ENCODE results near the gene ZNF562. TPM values are rescaled to one million over a fixed set of nuclear protein-coding genes. Genes with fewer than 3 reads are reported as not detected.
A peak's percentile ranks its signal among the peaks of the same experiment; 100 is the strongest.
"Not testable (repeated sequence)": the region's sequence is repeated elsewhere in the genome, so short reads cannot be mapped to it uniquely, and the experiment has no call there.

ZNF562 gene
- total RNA-seq, 3 donors from 2014 or later = 27.9 to 49.4 (median 41.5) TPM

- TF ChIP-seq CTCF (IDR thresholded peaks at IDR 0.05) = no peak
- Histone ChIP-seq H3K36me3 (ENCODE audit: low read depth) (no peaks in the 10 kb centered on the region), H3K9me3 (peaks cover 29% of the 10 kb centered on the region), H3K4me1 (ENCODE audit: low read depth) (no peaks in the 10 kb centered on the region), H3K4me3 (no peak overlapping the region)
- intact Hi-C loops (cut with DNase I, micrococcal nuclease) = no loop called here
- ATAC-seq (peak; percentile 12), DNase-seq (no peak)
Measured at GRCh38 chr19:9709305-9709704, 34.4 kb upstream of the ZNF562 start.

GRCh38 chr19:9705836-9706235 lies 30.9 kb upstream of the ZNF562 start:
- H3K4me1 ChIP-seq (ENCODE audit: low read depth) = no peaks in the 10 kb centered on the region
- ATAC-seq (no peak), DNase-seq (no peak)
- no peaks in the 10 kb centered on the region for H3K36me3 ChIP-seq (ENCODE audit: low read depth)
- peaks cover 7% of the 10 kb centered on the region for H3K9me3 ChIP-seq
- intact Hi-C loops (cut with DNase I, micrococcal nuclease) = no loop called here
- H3K4me3 ChIP-seq = no peak overlapping the region
- no peak for TF ChIP-seq CTCF (IDR thresholded peaks at IDR 0.05)

GRCh38 chr19:9702186-9702585 lies 27.3 kb upstream of the ZNF562 start:
- no peak for DNase-seq
- Histone ChIP-seq H3K4me1 (ENCODE audit: low read depth) (no peaks in the 10 kb centered on the region), H3K9me3 (peaks cover 7% of the 10 kb centered on the region), H3K4me3 (no peak overlapping the region), H3K36me3 (ENCODE audit: low read depth) (no peaks in the 10 kb centered on the region)
- TF ChIP-seq CTCF (IDR thresholded peaks at IDR 0.05) = no peak
- intact Hi-C loops (cut with DNase I, micrococcal nuclease) = no loop called here
- ATAC-seq = no peak

GRCh38 chr19:9700229-9700981 lies 25.5 kb upstream of the ZNF562 start:
- no peak for ATAC-seq
- TF ChIP-seq CTCF (IDR thresholded peaks at IDR 0.05) = no peak
- no peak for DNase-seq
- H3K9me3 ChIP-seq = peaks cover 7% of the 10 kb centered on the region
- no peaks in the 10 kb centered on the region for H3K4me1 ChIP-seq (ENCODE audit: low read depth)
- intact Hi-C loops (cut with DNase I, micrococcal nuclease) = no loop called here
- H3K36me3 ChIP-seq (ENCODE audit: low read depth) = no peaks in the 10 kb centered on the region
- no peak overlapping the region for H3K4me3 ChIP-seq

GRCh38 chr19:9690301-9690700 lies 15.4 kb upstream of the ZNF562 start:
- H3K9me3 ChIP-seq; H3K4me1 ChIP-seq (ENCODE audit: low read depth); DNase-seq; ATAC-seq; intact Hi-C loops (cut with DNase I, micrococcal nuclease); H3K4me3 ChIP-seq; H3K36me3 ChIP-seq (ENCODE audit: low read depth): not testable (repeated sequence)

GRCh38 chr19:9679996-9680395 lies 5.1 kb upstream of the ZNF562 start:
- intact Hi-C loops (cut with DNase I, micrococcal nuclease); ATAC-seq; H3K36me3 ChIP-seq (ENCODE audit: low read depth): not testable (repeated sequence)

GRCh38 chr19:9675358-9675901 lies 530 bp upstream of the ZNF562 start:
- H3K36me3 ChIP-seq (ENCODE audit: low read depth); intact Hi-C loops (cut with DNase I, micrococcal nuclease); H3K4me1 ChIP-seq (ENCODE audit: low read depth): not testable (repeated sequence)
- DNase-seq (peak in 1 of 3 donors; percentile 43), ATAC-seq (peak; percentile 72)
- H3K4me3 ChIP-seq = peak overlapping the region; percentile 31
- H3K9me3 ChIP-seq = peaks cover 34% of the 10 kb centered on the region

More at GRCh38 chr19:9679996-9680395, 5.1 kb upstream of the ZNF562 start:
- DNase-seq; H3K4me3 ChIP-seq; H3K4me1 ChIP-seq (ENCODE audit: low read depth); H3K9me3 ChIP-seq: not testable (repeated sequence)
